DMS114 treated with DMSO at 0.1 percent for 48 hours (cell line): Measurements from ENCODE around the gene IQGAP2.
"Not testable (repeated sequence)": the region's sequence is repeated elsewhere in the genome, so short reads cannot be mapped to it uniquely, and the experiment has no call there.

Experiments used
- DNase-seq: peaks from one replicate; lab custom pipeline; 2025; ENCODE audit not compliant: unreplicated experiment; lab: John Stamatoyannopoulos, UW

IQGAP2 gene

GRCh38 chr5:76528547-76529331 lies 125.7 kb downstream of the IQGAP2 start:
- no peak for DNase-seq

DNA sequence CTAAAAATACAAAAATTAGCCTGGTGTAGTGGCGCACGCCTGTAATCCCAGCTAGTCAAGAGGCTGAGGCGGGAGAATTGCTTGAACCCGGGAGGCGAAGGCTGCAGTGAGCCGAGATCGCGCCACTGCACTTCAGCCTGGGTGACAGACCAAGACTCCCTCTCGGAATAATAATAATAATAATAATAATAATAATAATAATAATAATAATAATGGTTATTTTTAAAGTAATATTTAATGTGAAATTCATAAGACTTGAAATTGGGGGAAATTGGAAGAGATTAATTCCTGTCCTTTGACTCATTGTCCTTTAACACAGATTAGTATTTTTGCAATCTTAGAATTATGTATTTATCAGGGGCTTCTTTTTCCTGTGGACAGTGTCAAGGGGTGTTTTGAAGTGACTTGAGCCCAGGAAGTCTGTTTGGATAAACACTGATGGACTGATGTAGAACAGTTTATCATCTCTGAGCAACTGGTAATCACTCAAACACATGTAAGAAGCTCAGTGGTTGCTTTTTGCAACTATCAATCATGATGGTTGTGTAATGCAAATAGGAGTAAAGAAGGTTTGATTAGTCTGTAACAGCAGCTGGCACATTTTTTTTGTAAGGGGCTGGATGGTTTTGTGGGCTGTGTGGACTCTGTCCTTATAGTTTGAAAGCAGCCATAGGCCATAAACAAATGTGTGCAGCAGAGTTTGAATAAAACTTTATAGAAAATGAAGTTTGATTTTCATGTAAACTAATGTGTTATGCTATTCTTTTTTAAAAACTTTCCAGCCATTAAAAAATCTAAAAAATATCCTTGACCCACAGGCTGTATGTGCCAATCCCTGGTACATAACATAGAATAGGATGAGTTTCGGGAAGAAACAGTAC lies 126.6 kb downstream of the IQGAP2 start:
- DNase-seq = no peak

- no peak for DNase-seq
These were observed 129.0 kb downstream of the IQGAP2 start for GRCh38 chr5:76532052-76532451.

DNA sequence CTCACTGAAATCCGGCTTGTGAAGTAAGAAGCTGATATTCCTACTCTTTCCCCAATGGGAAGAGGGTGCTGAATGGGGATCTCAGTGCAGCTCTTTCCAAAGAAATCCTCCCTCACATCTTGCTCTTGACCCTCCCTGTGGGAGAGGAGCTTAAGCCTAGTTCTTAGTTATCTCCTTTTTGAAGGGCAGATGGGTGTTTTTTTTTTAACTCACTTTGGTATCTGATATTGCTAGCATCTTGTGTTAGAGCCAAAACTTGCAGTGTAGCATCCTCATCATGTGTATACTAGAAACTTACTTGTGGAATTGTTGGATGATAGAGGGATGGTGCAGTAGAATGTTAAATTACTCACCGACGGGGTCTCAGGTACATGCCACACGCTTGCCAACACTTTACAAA lies 129.9 kb downstream of the IQGAP2 start:
- no peak for DNase-seq

DNA sequence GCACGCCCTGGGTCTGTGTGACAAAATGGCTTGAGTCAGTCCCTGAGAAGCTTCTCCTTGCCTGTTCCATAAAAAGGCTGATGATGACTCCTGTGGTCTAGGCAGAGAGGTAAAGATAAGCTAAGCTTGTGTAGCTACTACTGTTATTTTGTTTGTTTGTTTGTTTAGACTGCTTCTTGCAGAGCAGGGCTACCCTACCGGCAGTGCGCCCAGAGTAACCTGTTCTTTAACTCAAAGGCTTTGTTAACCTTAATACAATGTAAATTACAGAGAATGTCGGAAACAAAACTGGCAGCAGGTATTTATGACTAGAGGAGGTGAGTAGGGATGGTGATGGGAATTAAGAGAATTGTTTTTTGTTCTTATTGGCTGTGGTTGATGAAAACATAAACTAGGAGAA lies 132.5 kb downstream of the IQGAP2 start:
- no peak for DNase-seq

DNA sequence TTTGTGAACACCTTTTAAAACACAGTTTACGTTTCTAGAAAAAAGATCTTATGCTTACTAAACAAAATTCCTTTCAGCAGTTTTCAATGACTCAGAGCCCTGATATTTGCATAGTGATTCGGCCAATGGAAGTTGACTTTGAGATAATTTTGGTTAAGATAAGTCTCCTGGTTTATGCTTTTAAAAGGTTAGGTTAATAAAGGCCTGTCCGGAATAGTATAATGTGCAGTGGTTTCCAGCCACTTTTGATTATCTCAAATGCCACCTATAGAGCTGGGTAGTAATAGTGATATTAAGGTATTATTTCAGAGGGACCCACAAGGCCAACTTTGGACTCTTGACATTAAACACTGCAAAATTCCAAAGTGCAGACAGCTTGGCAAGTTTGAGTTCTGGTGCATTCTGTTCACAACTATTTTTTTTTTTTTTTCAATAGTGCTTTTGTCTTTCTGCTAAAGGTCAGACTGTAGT lies 134.0 kb downstream of the IQGAP2 start:
- no peak for DNase-seq

DNA sequence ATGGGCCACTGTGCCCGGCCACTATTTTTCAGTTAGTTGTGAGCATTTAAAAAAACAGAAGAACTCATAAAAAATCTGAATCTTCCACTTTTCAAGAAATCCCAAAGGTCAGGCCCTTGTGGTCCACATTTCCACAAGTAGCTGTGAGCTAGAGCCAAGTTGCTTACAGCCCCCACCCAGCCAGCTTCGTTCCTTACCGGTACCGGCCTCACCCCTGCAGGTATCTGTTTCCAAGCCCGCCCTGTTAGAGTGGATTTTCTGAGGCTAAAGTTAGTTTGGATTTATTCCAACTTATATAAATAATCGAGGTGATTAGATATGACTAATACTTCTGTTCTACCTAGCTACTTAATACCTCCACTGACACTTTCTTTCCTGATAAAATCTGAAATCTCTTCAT lies 139.2 kb downstream of the IQGAP2 start:
- DNase-seq = no peak

- DNase-seq = no peak
These were observed 140.0 kb downstream of the IQGAP2 start for GRCh38 chr5:76542887-76543690.

GRCh38 chr5:76544268-76544926 lies 141.3 kb downstream of the IQGAP2 start:
- peak; percentile 18 for DNase-seq

GRCh38 chr5:76545184-76545583 lies 142.1 kb downstream of the IQGAP2 start:
- DNase-seq = no peak

GRCh38 chr5:76546497-76547102 lies 143.5 kb downstream of the IQGAP2 start:
- no peak for DNase-seq

DNA sequence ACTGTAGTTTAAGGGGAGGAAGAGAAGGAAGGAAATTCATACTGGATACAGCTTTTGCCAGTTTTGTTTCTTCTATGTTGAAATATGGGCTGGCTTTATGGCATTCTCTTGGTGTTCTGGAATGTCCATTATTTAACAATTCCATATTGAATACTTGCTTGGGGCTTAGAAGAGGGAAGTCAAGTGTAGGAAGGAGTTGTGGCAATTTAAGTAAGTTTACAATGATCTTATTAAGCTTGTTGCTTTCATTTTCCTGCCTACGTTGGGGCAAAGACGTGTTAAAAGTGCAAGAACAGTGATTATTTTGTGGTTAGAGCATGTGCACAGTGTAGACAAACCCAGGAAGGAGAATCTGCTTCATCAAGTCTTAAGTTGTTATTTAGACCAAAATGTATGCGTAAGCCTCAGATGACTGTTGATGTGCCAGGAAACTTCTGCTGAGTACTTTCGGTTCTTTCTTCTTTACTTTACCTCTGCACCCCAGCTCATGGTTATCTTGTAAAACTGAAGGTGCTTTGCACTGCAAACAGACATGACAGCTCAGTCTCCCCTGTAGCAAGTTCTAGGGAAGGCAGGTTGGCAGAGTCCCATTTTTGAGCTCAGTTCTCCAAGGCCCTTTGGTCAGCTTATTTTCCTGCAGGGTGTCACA lies 144.3 kb downstream of the IQGAP2 start:
- no peak for DNase-seq

GRCh38 chr5:76547891-76548524 lies 144.9 kb downstream of the IQGAP2 start:
- no peak for DNase-seq

GRCh38 chr5:76548525-76549229 lies 145.6 kb downstream of the IQGAP2 start:
- no peak for DNase-seq

DNA sequence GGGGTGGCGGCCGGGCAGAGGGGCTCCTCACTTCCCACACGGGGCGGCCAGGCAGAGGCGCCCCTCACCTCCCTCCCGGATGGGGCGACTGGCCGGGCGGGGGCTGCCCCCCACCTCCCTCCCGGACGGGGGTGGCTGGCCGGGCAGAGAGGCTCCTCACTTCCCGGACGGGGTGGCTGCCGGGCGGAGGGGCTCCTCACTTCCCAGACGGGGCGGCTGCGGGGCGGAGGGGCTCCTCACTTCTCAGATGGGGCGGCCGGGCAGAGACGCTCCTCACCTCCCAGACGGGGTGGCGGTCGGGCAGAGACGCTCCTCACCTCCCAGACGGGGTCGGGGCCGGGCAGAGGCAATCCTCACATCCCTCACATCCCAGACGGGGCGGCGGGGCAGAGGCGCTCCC lies 147.8 kb downstream of the IQGAP2 start:
- not testable (repeated sequence) for DNase-seq

GRCh38 chr5:76552546-76552945 lies 149.5 kb downstream of the IQGAP2 start:
- DNase-seq = no peak

DNA sequence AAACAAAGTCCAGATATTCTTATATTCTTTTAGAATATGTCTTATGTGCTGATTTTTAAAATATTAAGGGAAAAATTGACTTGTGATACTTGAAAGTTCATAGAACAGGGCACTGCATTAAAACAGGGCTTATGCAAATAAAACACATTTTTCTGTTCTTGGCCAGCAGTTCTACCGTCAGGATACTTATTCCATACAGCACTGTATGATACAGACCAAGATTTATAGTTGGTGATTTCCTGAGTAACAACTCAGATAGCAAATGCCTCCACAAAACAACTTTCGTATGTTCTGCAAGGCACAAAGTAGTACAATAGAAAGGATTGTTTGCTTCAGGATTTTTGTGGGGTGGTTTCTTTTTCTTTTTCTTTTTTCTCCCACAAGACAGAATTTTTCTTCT lies 150.2 kb downstream of the IQGAP2 start:
- no peak for DNase-seq

DNA sequence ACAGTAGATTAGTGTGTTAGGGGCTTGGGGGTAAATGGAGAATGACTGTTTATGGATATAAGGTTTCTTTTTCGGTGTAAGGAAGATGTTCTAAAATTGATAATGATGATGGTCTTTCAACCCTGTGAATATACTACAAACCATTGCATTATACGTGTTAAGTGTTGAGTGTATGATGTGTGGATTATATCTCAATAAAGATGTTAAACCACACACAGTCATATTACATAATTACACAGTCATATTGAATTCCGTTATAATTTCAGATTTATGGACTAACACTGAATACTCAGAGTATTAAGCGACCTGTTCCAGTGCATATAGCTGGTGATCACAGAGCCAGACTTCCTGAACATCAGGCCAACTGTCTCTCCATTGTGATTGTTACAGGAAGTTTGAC lies 152.0 kb downstream of the IQGAP2 start:
- no peak for DNase-seq

DNA sequence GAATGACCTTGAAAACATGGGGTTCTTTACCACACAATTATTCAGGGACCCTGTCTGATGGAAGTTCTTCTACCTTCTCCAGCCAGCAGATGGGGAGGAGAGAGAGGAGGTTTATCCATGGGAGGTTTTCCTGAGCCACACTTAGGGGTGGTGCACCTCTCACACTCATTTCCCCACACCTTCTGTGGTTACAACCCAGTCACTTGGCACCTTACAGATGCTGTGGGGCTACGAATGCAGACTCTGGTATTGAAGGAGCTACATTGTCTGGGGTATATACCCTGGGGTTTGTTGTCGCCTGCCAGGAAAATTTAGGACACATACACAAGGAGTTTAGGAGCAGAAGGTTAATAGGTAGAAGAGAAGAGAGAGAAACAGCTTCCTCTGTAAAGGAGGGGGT lies 152.6 kb downstream of the IQGAP2 start:
- no peak for DNase-seq
